DLD1 (cell line): ENCODE measurements around the gene CCDC134.
"Not testable (repeated sequence)": the region's sequence is repeated elsewhere in the genome, so short reads cannot be mapped to it uniquely, and the experiment has no call there.

Experiments used
- in situ Hi-C: cut with HindIII; loops from 2 replicates; pipeline ENCODE4 v1.10.0; 2017; ENCODE audit warnings: low sequenced_read_pairs

Gene CCDC134

GRCh38 chr22:41822317-41823057, 22.0 kb downstream of the CCDC134 start:
- in situ Hi-C loops, result no loop called here

DNA sequence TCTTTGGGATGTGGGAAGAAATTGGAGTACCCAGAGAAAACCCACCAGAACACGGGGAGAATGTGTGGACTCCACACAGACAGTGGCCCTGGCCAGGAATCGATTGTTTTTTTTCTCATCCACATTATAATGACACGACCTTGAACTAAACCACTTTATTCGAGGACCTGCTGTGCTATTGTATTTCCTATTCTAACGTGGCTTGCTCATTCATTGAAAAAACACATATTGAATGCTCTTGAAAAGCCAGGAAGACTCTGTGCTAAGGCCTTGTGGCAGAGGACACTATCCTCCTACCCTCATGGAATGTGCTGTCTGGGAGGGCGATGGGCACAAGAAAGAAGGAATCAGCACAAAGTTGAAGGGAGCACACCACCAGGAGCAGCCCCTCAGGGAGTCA, 23.3 kb downstream of the CCDC134 start:
- in situ Hi-C loops, result no loop called here

- in situ Hi-C loops, result no loop called here
Observed at GRCh38 chr22:41825376-41825775, 24.9 kb downstream of the CCDC134 start.

GRCh38 chr22:41826021-41826420, 25.5 kb downstream of the CCDC134 start:
- in situ Hi-C loops, result no loop called here

DNA sequence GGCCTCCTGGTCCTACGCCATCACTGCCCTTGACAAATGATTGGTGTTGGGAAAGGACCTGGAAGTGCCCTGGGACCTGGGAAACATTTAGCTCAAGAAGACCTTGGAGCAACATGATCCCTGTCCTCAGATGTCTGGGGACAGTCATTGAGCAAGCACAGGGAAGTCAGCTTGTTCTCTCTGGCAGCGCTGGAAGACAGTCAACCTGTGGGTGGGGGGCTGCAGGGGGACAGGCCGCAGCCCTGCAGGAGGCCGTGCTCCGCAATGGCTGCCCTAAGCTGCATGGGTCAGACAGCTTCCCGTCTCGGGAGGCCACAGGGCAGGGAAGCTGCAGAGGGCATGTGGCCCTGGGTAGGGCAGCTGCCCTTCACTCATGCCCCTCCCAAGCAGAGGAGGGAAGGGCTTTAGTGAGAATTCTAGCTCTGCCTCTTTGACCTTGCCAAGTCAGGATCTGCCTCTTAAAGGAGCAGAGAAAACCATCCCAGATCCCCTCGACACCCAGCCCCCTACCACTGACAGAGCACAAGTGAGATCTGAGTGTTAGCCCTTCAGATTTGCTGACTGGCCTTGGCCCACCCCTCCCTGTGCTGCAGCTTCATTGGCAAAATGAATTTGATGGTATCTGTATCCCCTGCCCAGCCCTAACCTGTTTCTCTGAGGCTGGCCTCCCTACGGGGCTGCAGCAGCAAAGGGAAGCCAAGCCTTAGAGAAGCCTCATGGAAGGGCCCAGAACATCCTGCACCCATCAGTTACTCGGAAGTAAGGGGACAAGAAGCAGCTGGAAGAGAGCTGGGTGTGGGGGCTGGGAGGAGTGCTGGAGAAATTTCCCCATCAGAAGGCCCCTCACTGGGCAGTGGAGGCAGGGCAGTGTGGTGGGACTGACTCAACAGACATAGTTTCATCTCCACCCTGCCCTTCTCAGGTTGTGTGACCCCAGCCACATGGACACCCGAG, 26.2 kb downstream of the CCDC134 start:
- in situ Hi-C loops, result no loop called here

DNA sequence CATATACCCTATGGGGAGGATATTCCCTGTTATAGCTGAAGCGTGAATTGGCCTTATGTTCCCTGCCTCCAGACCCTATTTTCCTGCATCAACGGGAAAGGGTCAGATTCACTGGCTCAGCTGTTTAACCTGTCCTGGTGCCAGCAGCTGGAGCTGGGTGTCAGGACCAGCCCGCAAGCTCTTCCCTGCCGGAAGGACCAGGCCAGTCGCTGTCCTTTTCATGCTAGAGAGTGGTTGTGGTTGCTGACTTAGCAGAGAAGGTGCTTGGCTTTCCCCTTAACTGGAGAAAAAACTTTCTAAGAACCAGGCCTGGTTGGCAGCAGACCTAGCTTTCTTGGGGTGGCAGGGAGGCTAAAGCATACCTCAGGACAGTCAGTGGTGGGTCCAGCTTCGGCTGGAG, 27.2 kb downstream of the CCDC134 start:
- in situ Hi-C loops, result no loop called here

GRCh38 chr22:41828516-41828915, 28.0 kb downstream of the CCDC134 start:
- in situ Hi-C loops, result no loop called here

GRCh38 chr22:41830174-41830573, 29.7 kb downstream of the CCDC134 start:
- in situ Hi-C loops, result no loop called here

DNA sequence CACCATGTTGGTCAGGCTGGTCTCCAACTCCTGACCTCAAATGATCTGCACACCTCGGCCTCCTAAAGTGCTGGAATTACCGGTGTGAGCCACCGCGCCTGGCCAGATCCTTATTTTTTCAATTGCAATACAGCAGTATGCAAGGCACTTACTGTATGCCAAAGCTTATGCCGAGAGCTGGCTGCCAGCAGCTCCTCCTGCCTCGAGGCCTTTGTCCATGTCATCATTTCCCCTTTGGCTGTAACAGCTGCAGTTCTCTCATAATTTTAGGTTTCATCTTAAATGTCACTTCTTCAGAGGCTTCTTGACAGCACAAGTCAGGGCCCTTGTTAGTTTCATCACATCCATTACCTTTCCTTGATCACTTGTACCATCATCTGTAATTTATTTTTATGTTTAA, 30.9 kb downstream of the CCDC134 start:
- in situ Hi-C loops, result no loop called here

DNA sequence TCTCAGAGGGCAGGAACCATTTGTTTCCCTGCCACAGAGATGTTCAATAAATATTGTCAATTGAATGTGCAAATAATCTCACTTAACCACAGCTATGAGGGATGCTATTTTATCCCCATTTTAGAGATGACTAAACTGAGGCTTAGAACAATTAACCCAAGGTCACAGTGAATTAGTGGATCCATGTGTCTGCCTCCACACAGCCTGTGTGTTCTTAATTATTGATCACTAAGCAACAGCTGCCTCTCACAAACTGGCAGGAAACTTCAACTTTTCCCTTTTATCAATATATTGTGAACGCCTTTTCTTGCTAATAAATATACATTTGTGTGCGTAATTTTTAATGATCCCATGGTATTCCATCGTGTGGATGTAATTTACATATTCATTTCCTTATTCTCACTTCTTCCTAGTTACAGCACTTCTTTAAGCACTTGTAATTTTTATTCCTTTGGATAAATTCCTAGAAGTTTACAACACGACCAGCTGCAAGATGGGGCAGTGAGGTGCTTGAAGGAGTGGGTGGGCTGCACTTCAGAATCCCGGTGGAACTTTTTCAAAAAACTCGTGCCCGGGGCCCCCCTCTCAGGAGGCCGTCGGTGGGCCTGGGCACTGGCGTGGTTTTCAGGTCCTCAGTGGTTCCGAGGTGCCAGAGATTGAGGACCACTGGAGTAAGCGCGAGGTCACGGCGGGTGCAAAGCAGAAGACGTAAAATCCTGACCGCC, 31.5 kb downstream of the CCDC134 start:
- in situ Hi-C loops, result no loop called here

GRCh38 chr22:41832553-41833368, 32.3 kb downstream of the CCDC134 start, which contains the start of gene SREBF2:
Gene SREBF2, plus strand, starts transcription at chr22:41833105. Its CDS starts 166 bp downstream, at chr22:41833271.
- in situ Hi-C loops, result no loop called here

GRCh38 chr22:41833369-41834004, 33.0 kb downstream of the CCDC134 start:
- in situ Hi-C loops, result no loop called here

GRCh38 chr22:41834005-41834944, 33.8 kb downstream of the CCDC134 start:
- in situ Hi-C loops, result no loop called here

DNA sequence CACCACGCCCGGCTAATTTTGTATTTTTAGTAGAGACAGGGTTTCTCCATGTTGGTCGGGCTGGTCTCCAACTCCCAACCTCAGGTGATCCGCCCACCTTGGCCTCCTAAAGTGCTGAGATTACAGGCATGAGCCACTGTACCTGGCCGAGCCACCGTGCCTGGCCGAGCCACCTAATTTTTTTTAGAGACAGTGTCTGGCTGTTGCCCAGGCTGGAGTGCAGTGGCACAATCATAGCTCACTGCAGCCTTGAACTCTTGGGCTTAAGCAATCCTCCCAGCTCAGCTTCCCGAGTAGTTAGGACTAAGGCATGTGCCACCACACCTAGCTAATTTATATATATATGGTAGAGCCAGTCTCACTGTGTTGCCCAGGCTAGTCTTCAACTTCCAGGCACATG, 35.0 kb downstream of the CCDC134 start:
- in situ Hi-C loops, result not testable (repeated sequence)

GRCh38 chr22:41836551-41836950, 36.1 kb downstream of the CCDC134 start:
- in situ Hi-C loops, result no loop called here

- in situ Hi-C loops, result no loop called here
Observed at GRCh38 chr22:41838842-41839618, 38.6 kb downstream of the CCDC134 start.

DNA sequence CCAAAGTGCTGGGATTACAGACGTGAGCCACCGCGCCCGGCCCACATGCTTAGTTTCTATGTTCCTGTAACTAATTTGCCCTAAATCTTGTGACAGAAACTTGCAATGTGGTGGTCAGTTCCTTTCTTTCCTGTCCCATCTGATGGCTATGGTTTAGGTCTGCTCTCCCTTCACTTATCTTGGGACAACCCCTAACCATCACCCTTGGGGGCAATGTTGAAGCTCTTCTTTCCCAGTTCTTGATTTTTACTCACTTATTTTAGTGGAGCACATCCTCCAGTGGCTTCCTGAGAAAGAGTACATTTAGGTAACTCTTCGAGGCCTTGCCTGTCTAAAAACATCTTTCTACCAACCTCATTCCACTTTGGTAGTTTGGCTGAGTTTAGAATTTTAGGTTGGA, 39.7 kb downstream of the CCDC134 start:
- in situ Hi-C loops, result no loop called here

DNA sequence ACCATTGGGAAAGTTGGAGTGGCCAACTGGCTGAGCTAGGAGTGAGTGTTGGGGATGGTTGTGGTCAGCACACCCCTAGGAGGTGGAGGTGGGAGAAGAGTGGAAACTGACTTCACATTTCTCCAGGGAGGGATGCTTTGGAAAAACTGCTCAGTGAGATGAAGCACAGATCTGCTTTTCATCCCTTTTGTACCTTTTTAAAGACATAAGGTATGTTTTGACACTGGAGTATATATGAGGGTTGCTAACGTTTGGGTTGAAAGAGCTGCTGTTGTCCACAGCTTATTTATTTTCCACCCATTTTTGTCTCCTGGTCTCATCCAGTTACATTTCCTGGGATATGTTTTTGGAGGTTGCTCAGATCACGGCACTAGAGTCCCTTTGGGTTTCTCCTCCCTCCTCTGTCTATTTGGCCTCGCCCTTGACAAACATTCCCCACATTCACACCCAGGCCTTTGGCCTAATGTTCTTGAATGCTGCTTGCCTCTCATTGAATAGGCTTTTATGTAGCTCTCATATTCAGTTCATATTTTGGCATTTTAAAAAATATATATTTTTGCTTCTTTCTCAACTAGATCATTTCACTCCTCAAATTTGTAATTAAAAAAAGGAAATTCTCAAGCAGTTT, 40.7 kb downstream of the CCDC134 start:
- in situ Hi-C loops, result no loop called here
